Caco-2 (cell line): Measurements from ENCODE around the gene TCL1A. TPM values are rescaled to one million over a fixed set of nuclear protein-coding genes. Genes with fewer than 3 reads are reported as not detected.
"Not testable (repeated sequence)": the region's sequence is repeated elsewhere in the genome, so short reads cannot be mapped to it uniquely, and the experiment has no call there.

Experiments used
- Bru-seq: library from RNA; stranded (reverse); fragments of 400-500 nt; gene quantifications from one replicate; lab custom pipeline; 2021; lab: Mats Ljungman, UMichigan
- BruChase-seq, 2 experiments: library from RNA; stranded (reverse); fragments of 400-500 nt; gene quantifications; one replicate each; lab custom pipeline; 2021; lab: Mats Ljungman, UMichigan
- BruUV-seq: library from RNA; stranded (reverse); fragments of 400-500 nt; replicated peaks from 2 replicates; lab custom pipeline; 2021; lab: Mats Ljungman, UMichigan
- CTCF ChIA-PET: fragments of 300-600 bp; sonication (Branson Sonifier 250); formaldehyde crosslinking; loops from one replicate; lab custom pipeline; 2022; ENCODE audit warnings: antibody characterized with exemption; lab: Charles Lee
- POLR2A ChIA-PET: fragments of 300-600 bp; sonication (Branson Sonifier 250); formaldehyde crosslinking; loops from one replicate; lab custom pipeline; 2022; ENCODE audit warnings: antibody characterized with exemption; lab: Charles Lee
- DNase-seq, 2 experiments: peaks; one replicate each; pipeline versions ENCODE4 v3.0.0 to v3.0.0-alpha.2; 2020 to 2022
- H3K27me3 ChIP-seq: replicated peaks from 2 replicates; pipeline ENCODE4 v1.6.0; 2011; ENCODE audit warnings: low read length; ENCODE audit not compliant: control insufficient read depth, insufficient read depth
- H3K36me3 ChIP-seq: 2 replicates; pipeline ENCODE4 v1.5.1; 2011; ENCODE audit warnings: low read length; ENCODE audit not compliant: control insufficient read depth, insufficient read depth
- H3K4me1 ChIP-seq: fragments of 250-450 bp; sonication (Bioruptor Pico); 2 replicates; pipeline ENCODE4 v1.5.1; 2020; ENCODE audit warnings: mild to moderate bottlenecking
- H3K4me3 ChIP-seq: 2 replicates; pipeline ENCODE4 v1.5.1; 2011; ENCODE audit warnings: low read depth, mild to moderate bottlenecking, control low read depth, low read length
- H3K9me3 ChIP-seq: fragments of 250-450 bp; sonication (Bioruptor Pico); 2 replicates; pipeline ENCODE4 v1.5.1; 2020; ENCODE audit warnings: mild to moderate bottlenecking, moderate library complexity
- H3K27ac Mint-ChIP-seq: one replicate; pipeline ENCODE4 v1.8.0; 2022; ENCODE audit warnings: mixed read lengths; ENCODE audit not compliant: unreplicated experiment
- H3K27me3 Mint-ChIP-seq: one replicate; pipeline ENCODE4 v1.8.0; 2022; ENCODE audit warnings: mixed read lengths; ENCODE audit not compliant: insufficient read depth, unreplicated experiment
- H3K36me3 Mint-ChIP-seq: one replicate; pipeline ENCODE4 v1.8.0; 2022; ENCODE audit warnings: mild to moderate bottlenecking, mixed read lengths; ENCODE audit not compliant: insufficient read depth, unreplicated experiment
- H3K4me1 Mint-ChIP-seq: one replicate; pipeline ENCODE4 v1.8.0; 2022; ENCODE audit warnings: low read depth, mixed read lengths; ENCODE audit not compliant: unreplicated experiment
- H3K4me3 Mint-ChIP-seq: one replicate; pipeline ENCODE4 v1.8.0; 2022; ENCODE audit warnings: mild to moderate bottlenecking, moderate library complexity, mixed read lengths; ENCODE audit not compliant: unreplicated experiment
- H3K9me3 Mint-ChIP-seq: one replicate; pipeline ENCODE4 v1.8.0; 2022; ENCODE audit warnings: mixed read lengths; ENCODE audit not compliant: unreplicated experiment
- CTCF ChIP-seq, 2 experiments: fragments of 200-600 bp in 1 of 2; IDR thresholded peaks; 1 replicate in 1 of 2; 2 replicates in 1 of 2; pipeline versions ENCODE4 v1.5.1 to v1.8.0; 2011 to 2022; ENCODE audit warnings: antibody characterized with exemption in 1 of 2, control low read depth in 1 of 2, inconsistent platforms in 1 of 2, low read depth in 1 of 2, low read length in 1 of 2, mild to moderate bottlenecking in 1 of 2, moderate library complexity in 1 of 2; ENCODE audit not compliant: insufficient read depth in 1 of 2, severe bottlenecking in 1 of 2, unreplicated experiment in 1 of 2
- intact Hi-C: fragments of 100-400 bp; cut with micrococcal nuclease; formaldehyde crosslinking; loops from one replicate; pipeline ENCODE4 v1.10.0; 2022; ENCODE audit not compliant: unreplicated experiment
- long read RNA-seq: library from polyadenylated mRNA; stranded (forward); transcript quantifications from one replicate; pipeline ENCODE4 v2.0.0, GENCODE V29; 2022
- total RNA-seq: library from RNA; stranded (reverse); gene quantifications from 2 replicates; pipeline ENCODE4 v1.2.3, GENCODE V29; 2022

TCL1A gene
- total RNA-seq, result not detected in 2 replicates
- not detected for Bru-seq, nascent RNA
- not detected for BruChase-seq, experiment 1, labeled RNA remaining after a 2-hour chase
- BruChase-seq, experiment 2, labeled RNA remaining after a 6-hour chase, result not detected
- long read RNA-seq, result 0 reads

DNA sequence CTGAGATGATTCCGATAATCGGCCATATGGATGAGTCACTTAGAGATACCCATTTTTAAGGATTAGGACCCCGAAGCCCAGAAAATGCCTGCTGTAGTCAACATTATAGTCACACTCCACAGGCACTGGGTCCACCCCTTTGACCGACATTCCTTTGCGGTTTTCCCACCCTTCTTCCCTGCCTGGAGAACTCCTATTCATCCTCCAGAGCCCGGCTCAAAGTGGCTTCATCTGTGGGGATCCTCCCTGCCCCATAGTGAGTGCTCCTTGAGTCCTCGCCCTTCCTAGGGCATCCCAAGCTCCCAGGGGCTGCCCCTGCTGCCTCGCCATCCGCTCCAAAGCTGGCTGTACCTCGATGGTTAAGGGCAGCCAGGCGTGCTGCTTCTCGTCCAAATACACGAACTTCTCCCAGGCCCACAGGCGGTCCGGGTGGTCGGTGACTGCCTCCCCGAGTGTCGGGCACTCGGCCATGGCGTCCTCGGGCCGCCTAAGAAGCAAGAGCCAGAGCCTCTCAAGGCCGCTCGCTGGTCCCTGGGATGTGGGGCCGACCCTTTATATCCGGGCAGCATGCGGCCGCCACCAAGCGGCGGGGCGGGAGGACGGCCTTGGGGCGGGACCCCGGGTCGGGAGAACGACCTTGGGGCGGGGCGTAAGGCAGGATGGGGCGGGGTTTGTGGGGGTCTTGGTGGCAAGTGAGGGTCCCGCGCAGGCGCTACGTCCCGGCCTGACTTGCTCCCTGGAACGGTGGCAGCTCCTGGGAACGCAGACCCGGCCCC lies at the start of gene TCL1A:
Gene TCL1A, minus strand, starts transcription at position 530 of the 776 bp plus-strand sequence. Its CDS starts 59 bp downstream, at position 471.
- ChIA-PET POLR2A (no interaction called here), CTCF (no interaction called here)
- DNase-seq, result no peak
- no peaks in the 10 kb centered on the region for H3K9me3 Mint-ChIP-seq
- H3K4me3 Mint-ChIP-seq, result no peak within 1 kb of the TSS
- intact Hi-C loops, result no loop called here
- Histone ChIP-seq H3K4me1 (no peaks in the 10 kb centered on the region), H3K36me3 (no peaks in the 10 kb centered on the region), H3K9me3 (no peaks in the 10 kb centered on the region), H3K27me3 (no peaks in the 10 kb centered on the region), H3K4me3 (no peak within 1 kb of the TSS)
- H3K27me3 Mint-ChIP-seq, result peaks cover 21% of the 10 kb centered on the region
- no peaks in the 10 kb centered on the region for H3K36me3 Mint-ChIP-seq
- no peaks in the 10 kb centered on the region for H3K4me1 Mint-ChIP-seq
- H3K27ac Mint-ChIP-seq, result no peak within 1 kb of the TSS
- no TSS peak for BruUV-seq
- no peak for TF ChIP-seq CTCF (IDR thresholded peaks at IDR 0.05; ENCODE audit: insufficient read depth in 1 of 2, low read depth in 1 of 2, low read length in 1 of 2, severe bottlenecking in 1 of 2, unreplicated experiment in 1 of 2)

DNA sequence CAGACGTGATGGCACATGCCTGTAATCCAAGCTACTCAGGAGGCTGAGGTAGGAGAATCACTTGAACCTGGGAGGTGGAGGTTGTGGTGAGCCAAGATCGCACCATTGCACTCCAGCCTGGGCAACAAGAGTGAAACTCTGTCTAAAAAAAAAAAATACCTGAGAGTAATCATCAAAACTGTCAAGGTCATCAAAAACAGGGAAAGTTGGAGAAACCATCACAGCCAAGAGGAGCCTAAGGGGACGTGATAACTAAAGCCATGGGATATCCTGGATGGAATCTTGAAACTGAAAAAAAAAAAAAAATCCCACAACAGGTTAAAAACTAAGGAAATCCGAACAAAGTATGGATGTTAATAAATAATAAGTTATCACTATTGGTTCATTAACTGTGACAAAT lies 49.1 kb upstream of the TCL1A start:
- CTCF ChIA-PET, H3K27me3 ChIP-seq, H3K4me1 Mint-ChIP-seq, H3K4me3 Mint-ChIP-seq, intact Hi-C loops, H3K9me3 ChIP-seq, H3K9me3 Mint-ChIP-seq, POLR2A ChIA-PET, BruUV-seq, H3K36me3 Mint-ChIP-seq, DNase-seq, H3K36me3 ChIP-seq, H3K4me1 ChIP-seq, H3K27ac Mint-ChIP-seq, H3K4me3 ChIP-seq: not testable (repeated sequence)
- peaks cover 19% of the 10 kb centered on the region for H3K27me3 Mint-ChIP-seq

DNA sequence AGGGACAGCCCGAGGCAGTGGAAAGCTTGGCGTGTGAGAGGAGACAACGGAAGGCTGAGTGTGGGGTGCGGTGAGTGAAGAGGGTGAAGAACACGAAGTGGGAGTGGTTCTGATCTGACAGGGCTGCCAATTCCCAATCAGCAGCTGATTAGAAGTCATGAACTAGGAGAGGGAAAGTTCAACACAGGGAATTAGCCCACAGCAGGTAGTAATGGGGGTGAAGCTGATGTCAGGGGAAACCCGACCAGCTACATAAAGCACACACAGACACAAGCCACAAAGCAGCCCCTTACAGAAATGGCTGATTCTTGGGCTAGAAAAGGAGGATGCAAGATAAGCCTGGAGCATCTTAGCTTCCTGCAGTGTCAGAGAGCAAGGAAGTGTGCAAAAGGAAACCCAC lies 47.5 kb upstream of the TCL1A start:
- no peak overlapping the region for H3K4me3 Mint-ChIP-seq
- H3K27me3 Mint-ChIP-seq, result peaks cover 18% of the 10 kb centered on the region
- no peak for DNase-seq
- ChIA-PET POLR2A (no interaction called here), CTCF (no interaction called here)
- TF ChIP-seq CTCF (IDR thresholded peaks at IDR 0.05; ENCODE audit: insufficient read depth in 1 of 2, low read depth in 1 of 2, low read length in 1 of 2, severe bottlenecking in 1 of 2, unreplicated experiment in 1 of 2), result no peak
- no TSS peak for BruUV-seq
- no peaks in the 10 kb centered on the region for H3K9me3 Mint-ChIP-seq
- no peaks in the 10 kb centered on the region for H3K4me1 Mint-ChIP-seq
- no peaks in the 10 kb centered on the region for H3K36me3 ChIP-seq
- no peaks in the 10 kb centered on the region for H3K9me3 ChIP-seq
- H3K4me3 ChIP-seq, result no peak overlapping the region
- intact Hi-C loops, result no loop called here
- no peak overlapping the region for H3K27ac Mint-ChIP-seq
- H3K4me1 ChIP-seq, result no peaks in the 10 kb centered on the region
- H3K27me3 ChIP-seq, result no peaks in the 10 kb centered on the region
- no peaks in the 10 kb centered on the region for H3K36me3 Mint-ChIP-seq
